Measurements from ENCODE around the gene NRL.

NRL gene

DNA sequence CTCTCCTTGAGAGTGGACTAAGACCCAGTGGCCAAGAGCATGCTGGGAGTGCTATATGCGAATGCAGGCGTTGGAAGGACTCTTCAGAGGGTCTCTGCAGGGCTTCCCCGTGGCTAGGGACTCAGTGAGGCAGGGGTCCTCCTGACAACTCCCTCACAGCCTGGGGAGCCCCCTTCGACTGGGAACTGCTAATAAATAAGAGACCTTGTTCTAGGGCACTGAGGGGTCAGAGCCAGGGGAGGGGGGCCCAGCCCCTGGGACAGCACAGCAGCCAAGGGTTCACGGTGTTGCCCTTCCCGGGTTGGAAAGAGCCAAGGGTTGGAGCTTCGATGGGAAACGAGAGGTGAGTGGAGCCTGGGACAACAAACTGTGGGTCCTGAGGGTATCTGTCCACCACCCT lies 49.3 kb downstream of the NRL start:
- DNase-seq = no peak

DNA sequence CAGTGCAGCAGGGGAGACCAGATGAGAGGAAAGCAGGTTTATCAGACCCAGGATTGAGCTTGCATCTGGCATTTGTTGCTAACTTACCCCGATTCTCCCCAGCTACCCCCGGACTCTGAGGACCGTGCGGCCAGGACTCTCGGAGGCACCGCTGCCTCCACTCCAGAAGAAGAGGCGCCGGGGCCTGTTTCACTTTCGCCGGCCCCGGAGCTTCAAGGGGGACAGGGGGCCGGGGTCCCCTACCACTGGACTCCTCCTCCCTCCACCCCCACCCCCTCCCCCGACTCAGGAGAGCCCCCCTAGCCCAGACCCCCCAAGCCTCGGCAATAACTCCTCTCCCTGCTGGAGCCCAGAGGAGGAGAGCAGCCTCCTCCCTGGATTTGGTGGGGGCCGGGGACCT lies 49.9 kb downstream of the NRL start:
- no peak for DNase-seq

DNA sequence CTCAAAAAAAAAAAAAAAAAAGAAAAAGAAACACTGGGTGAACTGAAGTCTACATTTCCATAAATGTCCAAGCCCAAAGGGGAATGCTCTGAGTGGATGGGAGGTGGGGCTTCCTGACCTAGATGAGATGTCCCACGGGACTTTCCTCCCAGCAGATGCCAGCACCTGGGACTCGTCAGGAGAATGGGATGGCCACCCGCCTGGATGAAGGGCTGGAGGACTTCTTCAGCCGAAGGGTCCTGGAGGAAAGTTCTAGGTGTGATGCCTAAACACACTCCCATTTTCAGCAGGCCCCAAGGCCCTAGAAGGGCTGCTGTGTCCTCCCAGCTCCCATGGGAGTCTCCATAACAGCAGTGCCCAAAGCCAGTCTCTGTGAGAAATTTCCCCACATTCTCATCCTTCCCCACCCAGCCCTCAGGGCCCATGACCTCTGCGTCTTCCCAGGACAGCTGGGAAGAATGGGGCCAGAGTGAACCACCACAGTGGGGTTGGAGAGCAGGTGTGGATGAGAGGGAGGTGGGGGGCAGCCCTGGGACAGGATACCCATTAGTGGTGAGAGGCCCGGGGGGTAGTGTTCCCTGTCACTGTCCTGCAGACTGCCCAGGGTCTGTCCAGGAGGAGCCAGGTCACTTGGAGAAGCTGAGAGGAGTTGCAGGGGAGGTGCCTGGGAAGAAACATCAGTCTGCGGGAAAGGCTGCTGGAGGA lies 50.5 kb downstream of the NRL start:
- no peak for DNase-seq

DNA sequence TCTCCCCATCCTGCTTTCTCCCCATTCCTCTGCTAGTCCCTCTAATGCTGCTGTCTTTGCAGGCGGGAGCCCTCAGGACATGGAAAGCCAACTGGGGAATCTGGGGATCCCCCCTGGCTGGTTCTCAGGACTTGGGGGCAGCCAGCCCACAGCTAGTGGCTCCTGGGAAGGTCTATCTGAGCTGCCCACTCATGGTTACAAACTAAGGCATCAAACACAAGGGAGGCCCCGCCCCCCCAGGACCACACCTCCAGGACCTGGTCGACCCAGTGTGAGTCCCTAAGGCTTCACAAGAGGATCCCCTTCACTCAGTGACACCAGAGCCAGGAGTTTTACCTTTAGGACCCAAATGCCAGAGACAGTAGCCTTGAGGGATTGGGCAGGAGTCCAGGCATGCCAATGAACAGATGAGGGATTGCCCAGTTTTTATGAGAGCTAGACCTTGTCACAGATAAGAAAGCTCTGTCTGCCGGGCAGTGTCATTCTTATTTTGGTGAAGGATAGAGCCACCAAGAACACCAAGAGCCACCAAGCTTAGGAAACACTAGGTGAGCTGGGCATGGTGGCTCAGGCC lies 51.4 kb downstream of the NRL start:
- DNase-seq = no peak

- DNase-seq = no peak
Observed at GRCh38 chr14:24062216-24062980, 52.4 kb downstream of the NRL start.

DNA sequence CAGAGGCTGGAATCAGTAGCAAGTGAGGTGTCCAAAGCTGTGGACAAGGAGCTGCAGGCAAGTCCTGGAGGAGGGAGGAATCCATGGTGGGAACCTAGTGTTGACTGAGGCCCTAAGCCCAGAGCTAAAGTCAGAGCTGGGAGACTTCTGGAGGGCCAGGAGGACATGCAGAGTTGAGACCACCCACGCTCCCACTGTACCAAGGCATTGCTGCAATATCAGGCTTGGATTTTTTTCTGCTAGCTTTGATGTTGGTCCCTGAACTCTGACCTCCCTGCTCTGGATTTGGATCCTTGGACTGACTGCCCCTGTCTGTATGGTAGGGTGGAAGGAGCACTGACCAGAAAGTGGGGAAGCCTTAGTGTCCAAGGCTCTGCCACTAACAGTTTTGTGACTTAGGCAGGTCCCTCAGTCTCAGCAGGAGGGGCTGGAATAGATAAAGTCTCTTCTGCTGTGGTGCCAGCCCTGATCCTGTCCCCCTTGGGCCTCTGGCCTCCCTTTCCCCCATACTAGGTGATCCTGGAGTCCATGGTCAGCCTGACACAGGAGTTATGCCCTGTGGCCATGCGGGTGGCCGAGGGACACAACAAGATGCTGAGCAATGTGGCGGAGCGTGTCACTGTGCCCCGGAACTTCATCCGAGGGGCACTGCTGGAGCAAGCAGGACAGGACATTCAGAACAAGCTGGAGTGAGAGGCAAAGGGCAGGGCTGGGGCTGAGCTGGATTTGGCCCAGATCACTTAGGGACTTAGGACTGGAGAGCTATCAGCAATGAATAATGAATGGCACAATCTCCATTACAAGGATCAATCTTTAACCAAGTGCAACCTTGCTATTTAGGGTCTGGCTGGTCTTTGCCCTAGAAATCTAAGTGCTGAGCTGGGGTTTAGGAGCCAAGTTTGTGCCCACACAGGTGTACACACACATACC lies 53.5 kb downstream of the NRL start:
- DNase-seq = no peak

DNA sequence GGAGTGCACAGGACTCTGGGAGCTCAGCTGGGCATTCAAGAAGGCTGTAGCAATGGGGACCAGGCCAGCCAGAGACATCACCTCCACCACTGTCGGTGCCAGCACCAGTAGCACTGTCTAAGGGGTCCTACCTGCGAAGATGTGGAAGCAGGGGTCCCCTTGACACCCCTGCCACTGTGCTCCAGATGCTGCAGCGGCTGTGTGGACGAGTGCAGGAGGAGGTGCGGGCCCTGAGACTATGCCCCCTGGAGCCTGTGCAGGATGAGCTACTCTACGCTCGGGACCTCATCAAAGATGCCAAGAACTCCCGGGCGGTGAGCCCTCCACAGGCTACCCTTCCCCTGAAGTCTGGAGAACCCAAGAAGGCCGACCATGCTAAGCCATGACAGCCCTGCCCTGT lies 54.3 kb downstream of the NRL start:
- no peak for DNase-seq

- no peak for DNase-seq
Observed at GRCh38 chr14:24059841-24060388, 54.8 kb downstream of the NRL start.

- DNase-seq = no peak
Observed at GRCh38 chr14:24058951-24059475, 55.7 kb downstream of the NRL start.

GRCh38 chr14:24058260-24058950 lies 56.3 kb downstream of the NRL start:
- DNase-seq = peak; percentile 81

DNA sequence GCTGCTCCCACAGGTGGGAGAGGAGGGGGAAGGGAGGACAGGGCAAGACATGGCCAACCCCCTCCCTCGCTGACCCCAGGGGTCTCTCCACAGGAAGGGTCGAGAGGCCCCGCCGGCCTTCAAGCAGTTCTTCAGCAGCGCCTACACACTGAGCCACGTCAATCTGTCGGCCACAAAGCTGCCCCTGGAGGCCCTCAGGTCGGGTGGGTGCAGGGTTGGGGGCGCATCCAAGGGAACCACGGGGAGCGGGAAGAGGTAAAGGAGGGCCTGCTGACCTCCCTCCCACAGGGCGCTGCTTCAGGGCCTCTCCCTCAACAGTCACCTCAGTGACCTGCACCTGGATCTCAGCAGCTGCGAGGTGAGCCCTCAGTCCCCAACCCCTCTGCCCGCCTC lies 56.9 kb downstream of the NRL start:
- DNase-seq = no peak

- DNase-seq = no peak
Observed at GRCh38 chr14:24057271-24057670, 57.5 kb downstream of the NRL start.

GRCh38 chr14:24056800-24057184 lies 58.0 kb downstream of the NRL start:
- no peak for DNase-seq

GRCh38 chr14:24055971-24056799 lies 58.6 kb downstream of the NRL start:
- DNase-seq = no peak

DNA sequence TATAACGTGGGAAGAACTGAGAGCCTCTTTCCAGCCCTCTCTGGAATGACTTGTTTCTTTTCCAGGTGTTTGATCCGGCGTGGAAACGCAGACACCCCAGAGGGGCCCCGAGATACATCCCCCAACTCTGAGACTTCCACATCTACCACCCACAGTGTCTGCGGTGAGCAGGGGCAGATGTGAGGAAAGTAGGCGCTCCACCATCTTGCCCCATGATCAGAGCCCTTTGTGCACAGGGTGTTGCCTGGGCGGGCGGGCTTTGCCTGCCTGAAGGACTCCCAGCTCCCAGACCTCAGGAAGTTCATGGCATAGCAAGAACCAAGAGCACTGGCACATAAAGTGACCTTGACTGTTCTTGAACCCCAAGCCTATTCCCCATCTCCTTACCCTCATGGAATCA lies 60.1 kb downstream of the NRL start:
- DNase-seq = no peak

- no peak for DNase-seq
Observed at GRCh38 chr14:24054324-24054641, 60.5 kb downstream of the NRL start.

DNA sequence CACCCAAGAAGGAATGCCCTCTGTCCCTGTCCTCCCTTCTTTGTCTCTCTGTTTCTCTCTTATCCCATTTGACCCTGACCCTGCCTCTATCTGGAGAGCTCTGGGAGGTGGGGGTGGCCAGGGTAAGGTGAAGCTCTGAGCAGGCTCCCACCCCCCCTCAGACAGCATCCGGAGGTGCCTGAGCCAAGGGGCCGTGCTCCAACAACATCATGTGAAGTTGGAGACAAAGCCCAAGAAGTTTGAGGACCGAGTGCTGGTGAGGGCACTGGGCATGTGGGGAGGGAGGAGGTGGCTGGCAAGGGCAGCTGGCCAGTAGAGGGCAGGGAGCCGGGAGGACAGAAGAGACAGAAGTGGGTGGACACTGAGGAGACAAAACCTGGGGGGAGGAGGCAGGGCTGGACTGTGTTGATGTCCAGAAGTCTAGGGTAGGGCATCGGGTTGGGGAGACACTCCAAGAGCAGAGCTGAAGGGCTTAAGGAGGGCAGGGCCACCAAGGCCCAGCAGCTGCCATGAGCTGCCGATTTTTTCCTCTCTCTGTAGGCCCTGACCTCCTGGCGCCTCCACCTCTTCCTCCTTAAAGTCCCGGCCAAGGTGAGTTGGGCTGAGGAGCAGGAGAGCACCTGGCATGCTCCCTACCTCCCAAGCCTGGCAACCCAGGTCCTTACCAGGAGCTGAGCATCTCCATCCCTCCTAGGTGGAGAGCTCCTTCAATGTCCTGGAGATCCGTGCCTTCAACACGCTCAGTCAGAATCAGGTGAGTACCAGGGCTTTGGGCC lies 61.0 kb downstream of the NRL start:
- DNase-seq = no peak

DNA sequence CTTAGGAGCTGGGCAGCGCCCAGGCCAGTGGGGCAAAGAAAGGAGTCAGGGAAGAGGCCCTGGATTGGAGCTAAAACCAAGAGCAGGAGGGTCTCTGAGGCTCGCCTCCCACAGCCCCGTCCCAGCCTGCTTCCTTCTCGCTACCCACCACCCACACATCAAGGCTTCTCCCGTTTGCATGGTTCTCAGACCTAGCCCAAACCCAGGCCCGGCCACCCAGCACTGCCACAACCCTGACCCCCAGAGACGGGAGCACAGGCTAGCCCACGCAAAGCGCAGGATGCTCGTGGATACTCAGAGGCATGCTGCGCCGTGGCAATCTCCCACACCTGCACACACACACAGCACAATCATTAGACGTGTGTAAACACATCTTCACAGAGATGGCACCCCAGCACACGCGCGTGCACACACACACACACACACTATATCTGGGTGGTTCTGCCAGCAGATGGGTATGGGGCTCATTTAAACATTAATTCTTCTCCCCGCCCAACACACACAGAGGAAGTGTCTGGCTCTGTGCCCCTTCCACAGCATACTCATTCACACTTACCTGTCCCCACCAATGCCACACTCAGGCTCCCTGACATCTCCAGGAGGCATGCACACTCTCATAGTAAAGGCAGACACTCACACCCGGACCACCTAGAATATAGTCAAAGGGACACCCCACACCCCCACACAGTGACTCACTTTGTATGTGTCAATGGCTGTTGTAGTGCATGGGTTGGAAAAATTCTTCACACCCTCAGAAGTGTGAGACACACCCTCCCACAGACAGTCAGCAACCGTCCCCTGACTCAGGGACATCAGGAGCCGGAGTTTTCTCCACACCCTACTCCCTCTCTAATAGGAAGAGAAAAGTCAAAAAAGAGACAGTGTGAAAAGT lies 61.8 kb downstream of the NRL start:
- no peak for DNase-seq

Measured in hematopoietic multipotent progenitor cell treated with erythropoietin and hydrocortisone succinate and interleukin-3 and kit ligand, for 4 days (in vitro differentiated cells).